HepG2 (cell line): ENCODE data around the gene PRDX5. TPM values are rescaled to one million over a fixed set of nuclear protein-coding genes. Genes with fewer than 3 reads are reported as not detected.

Source experiments
- AFF4 ChIP-seq: sonication (generic); formaldehyde crosslinking; IDR thresholded peaks from 2 replicates; pipeline ENCODE4 v1.4.0; 2020; ENCODE audit warnings: missing genetic modification reagents
- ATF5 ChIP-seq: sonication (generic); formaldehyde crosslinking; IDR thresholded peaks from 2 replicates; pipeline ENCODE4 v1.4.0; 2020; ENCODE audit warnings: mild to moderate bottlenecking, low read depth, missing genetic modification reagents
- ELF3 ChIP-seq: IDR thresholded peaks from 2 replicates; pipeline ENCODE4 v1.6.1; 2016; ENCODE audit warnings: missing genetic modification reagents, missing compliant biosample characterization
- EZH2 ChIP-seq: conservative IDR thresholded peaks from 2 replicates; pipeline ENCODE4 v1.6.1; 2012; ENCODE audit warnings: mild to moderate bottlenecking, low read depth, low read length, moderate library complexity
- GATAD1 ChIP-seq: IDR thresholded peaks from 2 replicates; pipeline ENCODE4 v1.6.1; 2016; ENCODE audit warnings: missing genetic modification reagents, missing compliant biosample characterization
- IRF2 ChIP-seq: IDR thresholded peaks from 2 replicates; pipeline ENCODE4 v1.6.1; 2018; ENCODE audit warnings: missing genetic modification reagents, missing compliant biosample characterization
- NPAS2 ChIP-seq: sonication (generic); formaldehyde crosslinking; IDR thresholded peaks from 2 replicates; pipeline ENCODE4 v1.8.0; 2022; ENCODE audit warnings: mild to moderate bottlenecking, missing genetic modification reagents, borderline replicate concordance
- NR2F1 ChIP-seq, 2 experiments: fragments of 450-650 bp in 1 of 2; formaldehyde crosslinking in 1 of 2; IDR thresholded peaks; 2 replicates each; pipeline versions ENCODE4 v1.5.0 to v1.6.1; 2016 to 2020; ENCODE audit warnings: mild to moderate bottlenecking in 1 of 2, missing compliant biosample characterization in 1 of 2, missing genetic modification reagents in 1 of 2, moderate library complexity in 1 of 2
- NR2F2 ChIP-seq: IDR thresholded peaks from 2 replicates; pipeline ENCODE4 v1.6.1; 2012; ENCODE audit warnings: low read depth, inconsistent platforms, borderline replicate concordance
- PPARG ChIP-seq: conservative IDR thresholded peaks from 2 replicates; pipeline ENCODE4 v1.6.1; 2016; ENCODE audit warnings: missing biosample characterization, missing genetic modification reagents
- RBAK ChIP-seq: sonication (generic); formaldehyde crosslinking; IDR thresholded peaks from 2 replicates; pipeline ENCODE4 v1.5.1; 2020; ENCODE audit warnings: mild to moderate bottlenecking, missing genetic modification reagents
- SAFB2 ChIP-seq: sonication (generic); formaldehyde crosslinking; IDR thresholded peaks from 2 replicates; pipeline ENCODE4 v1.5.1; 2020; ENCODE audit warnings: missing genetic modification reagents, low read depth, mild to moderate bottlenecking, borderline replicate concordance
- SIX1 ChIP-seq: sonication (generic); formaldehyde crosslinking; IDR thresholded peaks from 2 replicates; pipeline ENCODE4 v1.4.0; 2020; ENCODE audit warnings: missing genetic modification reagents, borderline replicate concordance
- ZFAT ChIP-seq: sonication (generic); formaldehyde crosslinking; conservative IDR thresholded peaks from 2 replicates; pipeline ENCODE4 v1.8.1; 2023; ENCODE audit warnings: missing genetic modification reagents, inconsistent platforms
- ZFY ChIP-seq: sonication (generic); formaldehyde crosslinking; IDR thresholded peaks from 2 replicates; pipeline ENCODE4 v1.4.0; 2020; ENCODE audit warnings: missing genetic modification reagents
- ZMAT3 ChIP-seq: sonication (generic); formaldehyde crosslinking; conservative IDR thresholded peaks from 2 replicates; pipeline ENCODE4 v1.7.0; 2021; ENCODE audit warnings: missing genetic modification reagents
- ZNF205 ChIP-seq: IDR thresholded peaks from 2 replicates; pipeline ENCODE4 v1.6.1; 2018; ENCODE audit warnings: missing biosample characterization, missing genetic modification reagents
- ZNF350 ChIP-seq: sonication (generic); formaldehyde crosslinking; IDR thresholded peaks from 2 replicates; pipeline ENCODE4 v1.4.0; 2020; ENCODE audit warnings: mild to moderate bottlenecking, low read depth, missing genetic modification reagents, borderline replicate concordance
- ZNF446 ChIP-seq: sonication (generic); formaldehyde crosslinking; IDR thresholded peaks from 2 replicates; pipeline ENCODE4 v1.5.0; 2020; ENCODE audit warnings: mild to moderate bottlenecking, missing genetic modification reagents
- ZNF674 ChIP-seq: sonication (generic); formaldehyde crosslinking; IDR thresholded peaks from 2 replicates; pipeline ENCODE4 v1.5.0; 2020; ENCODE audit warnings: low read depth, mild to moderate bottlenecking, missing genetic modification reagents
- polyA plus RNA-seq, 8 experiments: library from polyadenylated mRNA; depleted of rRNA in 3 of 8; stranded (reverse) in 7 of 8; unstranded in 1 of 8; fragments of >200 nt; fragmentation: Illumina TruSeq in 4 of 8; extraction: Trizol in 4 of 8; gene quantifications; 2 replicates each; pipeline versions ENCODE4 v1.2.1 to v1.2.3, GENCODE V29; 2011 to 2016; ENCODE audit warnings: low read depth in 4 of 8, missing spikeins in 1 of 8, mixed read lengths in 1 of 8; ENCODE audit not compliant: insufficient read depth in 1 of 8
- total RNA-seq, 5 experiments: library from RNA; depleted of rRNA; stranded (reverse); fragments of >200 nt; fragmentation: Illumina TruSeq; extraction: Trizol; gene quantifications; 2 replicates each; pipeline ENCODE4 v1.2.3, GENCODE V29; 2016; ENCODE audit warnings: low read depth in 1 of 5
- TF ChIP-seq, protein P1 (sequence below): sonication (generic); formaldehyde crosslinking; IDR thresholded peaks from 2 replicates; pipeline ENCODE4 v1.4.0; 2020; ENCODE audit warnings: missing genetic modification reagents; ENCODE audit errors: not compliant biosample characterization
- TF ChIP-seq, protein P2 (sequence below): sonication (generic); formaldehyde crosslinking; IDR thresholded peaks from 2 replicates; pipeline ENCODE4; 2020; ENCODE audit warnings: missing genetic modification reagents, mild to moderate bottlenecking, borderline replicate concordance

PRDX5 gene
- total and polyA plus RNA-seq, 2 of the 13 experiments (the other 11 are each of a cell fraction or from before 2014, with no cell fraction given), result 215 to 311 TPM

DNA sequence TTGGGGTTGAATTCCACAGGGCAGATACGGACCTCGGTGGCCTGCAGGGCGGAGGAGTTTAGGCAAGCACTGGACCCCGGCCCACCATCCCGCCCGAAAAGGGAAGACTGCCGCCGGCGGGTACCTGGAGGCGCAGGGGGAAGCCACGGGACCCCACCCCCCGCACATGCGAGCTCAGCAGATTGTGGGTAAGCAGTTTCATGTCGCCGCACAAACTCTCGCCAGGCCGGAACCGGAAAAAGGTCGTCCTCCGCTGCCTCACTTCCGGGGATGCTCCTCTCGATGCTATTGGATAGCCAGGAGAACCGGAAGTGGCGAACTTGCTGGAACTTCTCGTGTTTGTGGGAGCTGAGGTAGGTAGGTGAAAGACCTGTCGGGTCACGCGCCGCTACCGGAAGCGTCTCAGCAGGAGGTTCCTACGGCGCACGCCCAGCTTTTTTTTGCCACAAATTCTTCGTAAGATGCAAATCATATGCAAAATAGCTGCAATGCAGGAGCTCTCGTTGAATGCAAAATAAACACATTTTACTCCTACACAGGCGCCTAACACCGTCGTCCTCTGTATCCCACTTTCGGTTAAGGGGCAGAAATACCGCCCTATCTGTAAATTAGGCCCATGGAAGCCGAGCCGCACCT lies 478 bp upstream of the PRDX5 start, which contains the start of gene TRMT112 (continued):
- TF ChIP-seq ATF5 (no peak), SIX1 (CRISPR knock-in tag) (no peak), AFF4 (CRISPR knock-in tag) (no peak), NR2F2 (no peak), ZFAT (CRISPR knock-in tag) (no peak), GATAD1 (CRISPR knock-in tag) (peak; percentile 92), ZNF446 (CRISPR knock-in tag) (no peak), NPAS2 (CRISPR knock-in tag) (no peak), ZNF205 (CRISPR knock-in tag) (no peak; the same call in none of the 2 replicates), ZFY (no peak; the same call in 1 of the 2 replicates), ELF3 (0 out of 2 replicates have a peak, but pooled peaks have one; percentile 54), ZMAT3 (CRISPR knock-in tag) (0 out of 2 replicates have a peak, but pooled peaks have one; percentile 30), ZNF674 (CRISPR knock-in tag) (0 out of 2 replicates have a peak, but pooled peaks have one; percentile 19), ZNF350 (CRISPR knock-in tag) (peak; percentile 71; the same call in 1 of the 2 replicates), SAFB2 (CRISPR knock-in tag) (no peak), PPARG (CRISPR knock-in tag) (peak; percentile 49; the same call in 1 of the 2 replicates), IRF2 (peak; percentile 54; the same call in 1 of the 2 replicates), RBAK (CRISPR knock-in tag) (no peak), EZH2 (no peak), NR2F1 (CRISPR knock-in tag; IDR thresholded peaks at IDR 0.05) (0 out of 4 replicates have a peak, but pooled peaks of 1 of the 2 experiments have one; percentile 20)
- TF ChIP-seq, protein P1, sequence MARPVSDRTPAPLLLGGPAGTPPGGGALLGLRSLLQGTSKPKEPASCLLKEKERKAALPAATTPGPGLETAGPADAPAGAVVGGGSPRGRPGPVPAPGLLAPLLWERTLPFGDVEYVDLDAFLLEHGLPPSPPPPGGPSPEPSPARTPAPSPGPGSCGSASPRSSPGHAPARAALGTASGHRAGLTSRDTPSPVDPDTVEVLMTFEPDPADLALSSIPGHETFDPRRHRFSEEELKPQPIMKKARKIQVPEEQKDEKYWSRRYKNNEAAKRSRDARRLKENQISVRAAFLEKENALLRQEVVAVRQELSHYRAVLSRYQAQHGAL (CRISPR knock-in tag), result peak; percentile 26
- TF ChIP-seq, protein P2, sequence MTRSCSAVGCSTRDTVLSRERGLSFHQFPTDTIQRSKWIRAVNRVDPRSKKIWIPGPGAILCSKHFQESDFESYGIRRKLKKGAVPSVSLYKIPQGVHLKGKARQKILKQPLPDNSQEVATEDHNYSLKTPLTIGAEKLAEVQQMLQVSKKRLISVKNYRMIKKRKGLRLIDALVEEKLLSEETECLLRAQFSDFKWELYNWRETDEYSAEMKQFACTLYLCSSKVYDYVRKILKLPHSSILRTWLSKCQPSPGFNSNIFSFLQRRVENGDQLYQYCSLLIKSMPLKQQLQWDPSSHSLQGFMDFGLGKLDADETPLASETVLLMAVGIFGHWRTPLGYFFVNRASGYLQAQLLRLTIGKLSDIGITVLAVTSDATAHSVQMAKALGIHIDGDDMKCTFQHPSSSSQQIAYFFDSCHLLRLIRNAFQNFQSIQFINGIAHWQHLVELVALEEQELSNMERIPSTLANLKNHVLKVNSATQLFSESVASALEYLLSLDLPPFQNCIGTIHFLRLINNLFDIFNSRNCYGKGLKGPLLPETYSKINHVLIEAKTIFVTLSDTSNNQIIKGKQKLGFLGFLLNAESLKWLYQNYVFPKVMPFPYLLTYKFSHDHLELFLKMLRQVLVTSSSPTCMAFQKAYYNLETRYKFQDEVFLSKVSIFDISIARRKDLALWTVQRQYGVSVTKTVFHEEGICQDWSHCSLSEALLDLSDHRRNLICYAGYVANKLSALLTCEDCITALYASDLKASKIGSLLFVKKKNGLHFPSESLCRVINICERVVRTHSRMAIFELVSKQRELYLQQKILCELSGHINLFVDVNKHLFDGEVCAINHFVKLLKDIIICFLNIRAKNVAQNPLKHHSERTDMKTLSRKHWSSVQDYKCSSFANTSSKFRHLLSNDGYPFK (CRISPR knock-in tag), result peak; percentile 76; the same call in 1 of the 2 replicates
